Panc1 (cell line): Measurements from ENCODE around the gene MATN4. TPM values are rescaled to one million over a fixed set of nuclear protein-coding genes. Genes with fewer than 3 reads are reported as not detected.
A peak's percentile ranks its signal among the peaks of the same experiment; 100 is the strongest.

Experiments
- ATAC-seq: fragments of 200-7000 bp; cut with Tn5 transposase; 2 replicates; pipeline ENCODE4 v1.9.1; 2020; ENCODE audit warnings: mild to moderate bottlenecking, moderate library complexity
- BruUV-seq: library from RNA; stranded (reverse); fragments of 400-500 nt; replicated peaks from 2 replicates; lab custom pipeline; 2021; lab: Mats Ljungman, UMichigan
- CTCF ChIA-PET: fragments of 300-600 bp; sonication (Branson Sonifier 250); formaldehyde crosslinking; loops from one replicate; lab custom pipeline; 2022; ENCODE audit warnings: antibody characterized with exemption; lab: Charles Lee
- POLR2A ChIA-PET: fragments of 300-600 bp; sonication (Branson Sonifier 250); formaldehyde crosslinking; loops from one replicate; lab custom pipeline; 2022; ENCODE audit warnings: antibody characterized with exemption; lab: Charles Lee
- DNase-seq: peaks from one replicate; pipeline ENCODE4 v3.0.0-alpha.2; 2010; ENCODE audit warnings: low read depth, low spot score
- H3K27ac ChIP-seq: 2 replicates; pipeline ENCODE4 v1.5.1; 2011; ENCODE audit warnings: mild to moderate bottlenecking, low read length, inconsistent platforms
- H3K27me3 ChIP-seq: fragments of 200-500 bp; sonication (Bioruptor generic); 2 replicates; pipeline ENCODE4 v1.6.0; 2014; ENCODE audit warnings: low read length, inconsistent platforms; ENCODE audit not compliant: control insufficient read depth, insufficient read depth
- H3K36me3 ChIP-seq: fragments of 200-500 bp; sonication (Bioruptor generic); 2 replicates; pipeline ENCODE4 v1.5.1; 2014; ENCODE audit warnings: inconsistent platforms, mild to moderate bottlenecking, low read length, moderate library complexity; ENCODE audit not compliant: control insufficient read depth, insufficient read depth
- H3K4me1 ChIP-seq: 2 replicates; pipeline ENCODE4 v1.5.1; 2011; ENCODE audit warnings: inconsistent platforms, mild to moderate bottlenecking, low read length, moderate library complexity; ENCODE audit not compliant: control insufficient read depth, insufficient read depth
- H3K4me3 ChIP-seq, 2 experiments: 2 replicates each; pipeline ENCODE4 v1.5.1; 2011 to 2012; ENCODE audit warnings: low read depth in 2 of 2, low read length in 2 of 2, mild to moderate bottlenecking in 2 of 2, inconsistent platforms in 1 of 2, moderate library complexity in 1 of 2
- H3K9me3 ChIP-seq: fragments of 200-500 bp; sonication (Bioruptor generic); 2 replicates; pipeline ENCODE4 v1.5.1; 2014; ENCODE audit warnings: low read depth, mild to moderate bottlenecking, inconsistent platforms, low read length, moderate library complexity; ENCODE audit not compliant: control insufficient read depth, insufficient read depth
- POLR2AphosphoS5 ChIP-seq: IDR thresholded peaks from 2 replicates; pipeline ENCODE4 v1.6.1; 2012; ENCODE audit warnings: mild to moderate bottlenecking, low read depth, low read length, moderate library complexity
- SIN3A ChIP-seq: IDR thresholded peaks from 2 replicates; pipeline ENCODE4 v1.6.1; 2012; ENCODE audit warnings: low read depth, mild to moderate bottlenecking, low read length, moderate library complexity, borderline replicate concordance; ENCODE audit not compliant: insufficient read depth
- TCF7L2 ChIP-seq: IDR thresholded peaks from 2 replicates; pipeline ENCODE4 v1.6.1; 2011; ENCODE audit warnings: mild to moderate bottlenecking, low read depth, low read length, inconsistent platforms
- in situ Hi-C: cut with HindIII; loops from 2 replicates; pipeline ENCODE4 v1.10.0; 2016; ENCODE audit warnings: low sequenced_read_pairs, low pct_unique_long_range_greater_than_20kb
- intact Hi-C: fragments of 100-400 bp; cut with micrococcal nuclease; formaldehyde crosslinking; loops from one replicate; pipeline ENCODE4 v1.10.0; 2022; ENCODE audit not compliant: unreplicated experiment
- total RNA-seq: library from RNA; stranded (reverse); gene quantifications from one replicate; pipeline ENCODE4 v1.2.1, GENCODE V29; 2021; ENCODE audit not compliant: unreplicated experiment
- TF ChIP-seq, protein P1 (sequence below): fragments of 450-650 bp; IDR thresholded peaks from 2 replicates; pipeline ENCODE4 v1.5.1; 2017; ENCODE audit warnings: mild to moderate bottlenecking
- TF ChIP-seq, protein P2 (sequence below), 2 experiments: IDR thresholded peaks; 2 replicates each; pipeline ENCODE4 v1.6.1; 2011 to 2012; ENCODE audit warnings: low read depth in 2 of 2, control low read depth in 1 of 2, low read length in 1 of 2, mild to moderate bottlenecking in 1 of 2, moderate library complexity in 1 of 2; ENCODE audit not compliant: insufficient read depth in 1 of 2

Gene MATN4
- total RNA-seq, 1 experiment from 2014 or later, result 0.15 TPM

DNA sequence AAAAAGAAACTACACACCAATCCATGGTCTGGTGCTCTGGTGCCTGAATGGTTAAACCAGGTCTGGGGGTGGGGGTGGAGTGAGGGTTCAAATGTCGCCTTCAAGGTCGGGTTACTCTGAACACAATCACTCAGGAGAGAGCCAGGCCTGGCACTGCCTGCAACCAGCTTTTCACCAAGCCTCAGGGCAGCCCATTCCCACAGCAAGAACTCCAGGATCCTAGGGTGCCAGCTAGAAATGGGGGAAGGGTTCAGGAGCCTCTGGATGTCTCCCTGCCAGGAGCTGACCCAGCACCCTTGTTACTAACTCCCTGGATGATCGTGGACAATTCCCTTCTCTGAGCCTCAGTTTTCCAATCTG is 33.5 kb upstream of the MATN4 start:
- ChIA-PET CTCF (interaction anchor here (0.5 to 1.4 kb wide), 4 partner anchors 21 to 48 kb away, joined by 3 to 16 read pairs (median 5); partner anchors contain the start of gene SYS1), POLR2A (no interaction called here)
- in situ Hi-C loops (no loop called here), intact Hi-C loops (no loop called here)
- DNase-seq (no peak), ATAC-seq (no peak; the same call in 1 of the 2 replicates)
- no peaks in the 10 kb centered on the region for H3K9me3 ChIP-seq
- H3K36me3 ChIP-seq, result no peaks in the 10 kb centered on the region
- TF ChIP-seq, protein P1, sequence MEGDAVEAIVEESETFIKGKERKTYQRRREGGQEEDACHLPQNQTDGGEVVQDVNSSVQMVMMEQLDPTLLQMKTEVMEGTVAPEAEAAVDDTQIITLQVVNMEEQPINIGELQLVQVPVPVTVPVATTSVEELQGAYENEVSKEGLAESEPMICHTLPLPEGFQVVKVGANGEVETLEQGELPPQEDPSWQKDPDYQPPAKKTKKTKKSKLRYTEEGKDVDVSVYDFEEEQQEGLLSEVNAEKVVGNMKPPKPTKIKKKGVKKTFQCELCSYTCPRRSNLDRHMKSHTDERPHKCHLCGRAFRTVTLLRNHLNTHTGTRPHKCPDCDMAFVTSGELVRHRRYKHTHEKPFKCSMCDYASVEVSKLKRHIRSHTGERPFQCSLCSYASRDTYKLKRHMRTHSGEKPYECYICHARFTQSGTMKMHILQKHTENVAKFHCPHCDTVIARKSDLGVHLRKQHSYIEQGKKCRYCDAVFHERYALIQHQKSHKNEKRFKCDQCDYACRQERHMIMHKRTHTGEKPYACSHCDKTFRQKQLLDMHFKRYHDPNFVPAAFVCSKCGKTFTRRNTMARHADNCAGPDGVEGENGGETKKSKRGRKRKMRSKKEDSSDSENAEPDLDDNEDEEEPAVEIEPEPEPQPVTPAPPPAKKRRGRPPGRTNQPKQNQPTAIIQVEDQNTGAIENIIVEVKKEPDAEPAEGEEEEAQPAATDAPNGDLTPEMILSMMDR, result no peak
- TF ChIP-seq TCF7L2 (no peak), SIN3A (no peak), POLR2AphosphoS5 (no peak)
- TF ChIP-seq, protein P2, sequence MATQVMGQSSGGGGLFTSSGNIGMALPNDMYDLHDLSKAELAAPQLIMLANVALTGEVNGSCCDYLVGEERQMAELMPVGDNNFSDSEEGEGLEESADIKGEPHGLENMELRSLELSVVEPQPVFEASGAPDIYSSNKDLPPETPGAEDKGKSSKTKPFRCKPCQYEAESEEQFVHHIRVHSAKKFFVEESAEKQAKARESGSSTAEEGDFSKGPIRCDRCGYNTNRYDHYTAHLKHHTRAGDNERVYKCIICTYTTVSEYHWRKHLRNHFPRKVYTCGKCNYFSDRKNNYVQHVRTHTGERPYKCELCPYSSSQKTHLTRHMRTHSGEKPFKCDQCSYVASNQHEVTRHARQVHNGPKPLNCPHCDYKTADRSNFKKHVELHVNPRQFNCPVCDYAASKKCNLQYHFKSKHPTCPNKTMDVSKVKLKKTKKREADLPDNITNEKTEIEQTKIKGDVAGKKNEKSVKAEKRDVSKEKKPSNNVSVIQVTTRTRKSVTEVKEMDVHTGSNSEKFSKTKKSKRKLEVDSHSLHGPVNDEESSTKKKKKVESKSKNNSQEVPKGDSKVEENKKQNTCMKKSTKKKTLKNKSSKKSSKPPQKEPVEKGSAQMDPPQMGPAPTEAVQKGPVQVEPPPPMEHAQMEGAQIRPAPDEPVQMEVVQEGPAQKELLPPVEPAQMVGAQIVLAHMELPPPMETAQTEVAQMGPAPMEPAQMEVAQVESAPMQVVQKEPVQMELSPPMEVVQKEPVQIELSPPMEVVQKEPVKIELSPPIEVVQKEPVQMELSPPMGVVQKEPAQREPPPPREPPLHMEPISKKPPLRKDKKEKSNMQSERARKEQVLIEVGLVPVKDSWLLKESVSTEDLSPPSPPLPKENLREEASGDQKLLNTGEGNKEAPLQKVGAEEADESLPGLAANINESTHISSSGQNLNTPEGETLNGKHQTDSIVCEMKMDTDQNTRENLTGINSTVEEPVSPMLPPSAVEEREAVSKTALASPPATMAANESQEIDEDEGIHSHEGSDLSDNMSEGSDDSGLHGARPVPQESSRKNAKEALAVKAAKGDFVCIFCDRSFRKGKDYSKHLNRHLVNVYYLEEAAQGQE (IDR thresholded peaks at IDR 0.05; ENCODE audit: insufficient read depth in 1 of 2, low read depth in 2 of 2, low read length in 1 of 2), result no peak
- no TSS peak for BruUV-seq
- peak overlapping the region in 1 of 2 experiments; percentile 94; a peak in 2 of 4 replicates for H3K4me3 ChIP-seq
- H3K4me1 ChIP-seq, result peaks cover 98% of the 10 kb centered on the region
- peak overlapping the region; percentile 83 for H3K27ac ChIP-seq
- no peaks in the 10 kb centered on the region for H3K27me3 ChIP-seq

DNA sequence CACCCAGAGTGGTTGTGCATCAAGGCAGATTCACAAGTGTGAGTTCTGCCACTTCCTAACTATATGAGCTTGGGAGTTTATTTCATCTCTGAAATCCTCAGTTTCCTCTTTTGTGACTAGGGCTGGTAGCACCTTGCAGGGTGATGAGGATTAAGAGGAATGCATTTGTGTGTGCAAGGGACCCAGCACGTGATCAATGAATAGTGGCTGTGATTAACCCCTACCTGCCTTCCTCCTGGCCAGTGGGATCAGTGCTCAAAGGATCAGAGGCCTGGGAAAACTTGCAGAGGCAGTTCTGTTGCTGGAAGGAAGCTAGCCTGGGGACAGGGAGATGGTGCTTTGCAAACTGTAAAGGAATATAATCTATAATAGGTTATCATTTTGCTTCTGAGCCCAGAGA is 32.9 kb upstream of the MATN4 start:
- POLR2A ChIA-PET, result no interaction called here
- no peak for TF ChIP-seq POLR2AphosphoS5
- no peak for TF ChIP-seq SIN3A
- no peak for TF ChIP-seq TCF7L2
- TF ChIP-seq, protein P1, result no peak
- TF ChIP-seq, protein P2 (IDR thresholded peaks at IDR 0.05; ENCODE audit: insufficient read depth in 1 of 2, low read depth in 2 of 2, low read length in 1 of 2), result no peak
- no peak overlapping the region for H3K4me3 ChIP-seq
- H3K27me3 ChIP-seq, result no peaks in the 10 kb centered on the region
- DNase-seq (no peak), ATAC-seq (no peak)
- H3K27ac ChIP-seq, result peak overlapping the region; percentile 83
- H3K9me3 ChIP-seq, result no peaks in the 10 kb centered on the region
- CTCF ChIA-PET, result interaction anchor here (0.5 to 1.4 kb wide), 2 partner anchors 22 to 47 kb away, joined by 5 read pairs; partner anchors contain the start of gene SYS1
- intact Hi-C loops, result no loop called here
- peaks cover 98% of the 10 kb centered on the region for H3K4me1 ChIP-seq
- no peaks in the 10 kb centered on the region for H3K36me3 ChIP-seq
- BruUV-seq, result no TSS peak
- in situ Hi-C loops, result no loop called here
